Activated CD4-positive, alpha-beta T cell treated with anti-CD3 and anti-CD28 coated beads, Interleukin-2, amount 50 U/mL, for 24 hours (primary cell): Measurements from ENCODE around the gene PEX11B.

ENCODE experiments used
- DNase-seq, 2 donors: peaks; one replicate each; pipeline ENCODE4 v3.0.0-alpha.2; 2020; ENCODE audit warnings: low read depth in 1 of 2, low spot score in 1 of 2

The PEX11B gene

GRCh38 chr1:145918144-145918991 lies at the start of gene PEX11B:
Gene PEX11B, minus strand, starts transcription at chr1:145918717. Its CDS starts 29 bp downstream, at chr1:145918688.
- peak; percentile 88 to 91 for DNase-seq

DNA sequence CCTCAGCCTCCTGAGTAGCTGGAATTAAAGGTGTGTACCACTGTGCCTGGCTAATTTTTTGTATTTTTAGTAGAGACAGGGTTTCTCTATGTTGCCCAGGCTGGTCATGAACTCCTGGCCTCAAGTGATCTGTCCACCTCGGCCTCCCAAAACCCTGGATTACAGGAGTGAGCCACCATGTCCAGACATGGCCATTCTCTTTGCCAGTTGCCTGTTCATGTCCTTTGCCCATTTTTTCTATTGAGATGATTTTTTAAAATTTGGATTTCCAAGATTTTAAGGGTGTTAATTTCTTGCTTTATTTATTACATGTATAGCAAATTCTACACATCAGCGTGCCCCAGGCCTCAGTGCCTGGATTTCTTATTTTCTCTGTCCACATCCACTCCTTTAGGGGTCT lies 48.8 kb upstream of the PEX11B start:
- no peak for DNase-seq

GRCh38 chr1:145965119-145965744 lies 46.7 kb upstream of the PEX11B start:
- no peak for DNase-seq

GRCh38 chr1:145964328-145965118 lies 46.0 kb upstream of the PEX11B start, which contains the start of the genes ANKRD34A and POLR3GL:
Gene ANKRD34A, minus strand, starts transcription at chr1:145964575. Its CDS starts 2,816 bp downstream, at chr1:145961759.
Gene POLR3GL, plus strand, starts transcription at chr1:145964690. Its CDS starts 10,176 bp downstream, at chr1:145974866.
- peak; percentile 66 to 93 for DNase-seq

GRCh38 chr1:145963265-145964019 lies 44.9 kb upstream of the PEX11B start:
- no peak for DNase-seq

GRCh38 chr1:145962157-145963102 lies 43.9 kb upstream of the PEX11B start:
- no peak for DNase-seq

DNA sequence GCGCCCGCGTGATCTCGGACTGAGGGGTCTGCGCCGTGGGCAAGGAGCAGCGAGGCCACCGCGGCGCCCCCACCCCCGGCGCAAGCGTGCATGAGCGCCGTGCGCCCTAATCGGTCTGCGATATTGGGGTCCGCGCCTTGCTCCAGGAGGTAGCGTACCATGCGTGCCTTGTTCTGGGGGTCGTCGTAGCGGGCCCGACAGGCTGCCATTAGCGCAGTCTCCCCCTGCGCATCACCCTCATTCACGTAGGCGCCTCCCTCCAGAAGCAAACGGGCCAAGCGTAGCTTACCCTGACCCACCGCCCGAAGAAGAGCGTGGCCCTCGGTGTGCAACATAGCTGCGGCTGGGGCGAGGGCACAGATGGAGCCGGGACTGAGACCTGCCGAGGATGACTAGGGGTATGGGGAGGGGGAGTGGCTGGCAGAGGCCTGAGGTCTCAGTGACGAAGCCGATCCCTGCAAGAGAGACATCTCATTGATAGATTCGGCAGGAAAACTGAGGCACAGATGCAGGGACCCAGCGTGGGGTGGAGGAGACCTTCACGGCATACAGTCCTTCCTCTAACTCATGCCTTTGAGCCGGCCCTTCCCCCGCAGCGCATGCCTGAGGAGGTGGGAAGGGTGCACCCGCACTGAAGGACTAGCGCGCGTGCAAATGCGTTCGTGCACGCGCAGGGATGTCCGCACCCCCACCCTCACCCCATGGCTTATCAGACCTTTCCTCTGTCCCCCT lies 43.1 kb upstream of the PEX11B start:
- peak; percentile 25 to 60 for DNase-seq

- no peak for DNase-seq
Observed at GRCh38 chr1:145961109-145961424, 42.5 kb upstream of the PEX11B start.

GRCh38 chr1:145960468-145961108 lies 42.1 kb upstream of the PEX11B start:
- no peak for DNase-seq

DNA sequence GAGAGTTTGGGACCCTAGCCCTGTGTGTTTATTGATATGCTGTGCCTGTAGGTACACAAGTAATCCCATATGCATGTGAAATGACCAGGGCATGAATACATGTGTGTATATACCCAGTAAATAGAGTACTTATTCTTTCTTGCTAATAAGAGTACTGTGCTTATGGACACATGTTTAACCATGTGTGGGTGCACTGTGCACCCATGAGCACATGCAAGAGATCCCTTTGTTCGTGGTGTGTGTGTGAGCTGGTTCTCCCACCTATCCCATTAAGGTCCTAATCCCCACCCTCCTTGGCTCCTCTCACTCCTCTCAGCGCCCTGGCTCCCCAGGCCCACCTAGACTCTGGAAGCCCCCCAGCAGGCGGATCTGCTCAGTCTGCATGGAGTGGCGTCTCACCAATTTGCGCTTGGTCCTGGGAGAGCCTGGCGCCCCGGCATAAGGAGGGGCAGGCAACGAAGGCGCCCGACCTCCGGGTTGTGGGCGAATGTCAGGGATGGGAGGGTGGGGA lies 41.5 kb upstream of the PEX11B start:
- DNase-seq = no peak

GRCh38 chr1:145959333-145959732 lies 40.8 kb upstream of the PEX11B start:
- DNase-seq = no peak

- no peak for DNase-seq
Observed at GRCh38 chr1:145958734-145959133, 40.2 kb upstream of the PEX11B start.

DNA sequence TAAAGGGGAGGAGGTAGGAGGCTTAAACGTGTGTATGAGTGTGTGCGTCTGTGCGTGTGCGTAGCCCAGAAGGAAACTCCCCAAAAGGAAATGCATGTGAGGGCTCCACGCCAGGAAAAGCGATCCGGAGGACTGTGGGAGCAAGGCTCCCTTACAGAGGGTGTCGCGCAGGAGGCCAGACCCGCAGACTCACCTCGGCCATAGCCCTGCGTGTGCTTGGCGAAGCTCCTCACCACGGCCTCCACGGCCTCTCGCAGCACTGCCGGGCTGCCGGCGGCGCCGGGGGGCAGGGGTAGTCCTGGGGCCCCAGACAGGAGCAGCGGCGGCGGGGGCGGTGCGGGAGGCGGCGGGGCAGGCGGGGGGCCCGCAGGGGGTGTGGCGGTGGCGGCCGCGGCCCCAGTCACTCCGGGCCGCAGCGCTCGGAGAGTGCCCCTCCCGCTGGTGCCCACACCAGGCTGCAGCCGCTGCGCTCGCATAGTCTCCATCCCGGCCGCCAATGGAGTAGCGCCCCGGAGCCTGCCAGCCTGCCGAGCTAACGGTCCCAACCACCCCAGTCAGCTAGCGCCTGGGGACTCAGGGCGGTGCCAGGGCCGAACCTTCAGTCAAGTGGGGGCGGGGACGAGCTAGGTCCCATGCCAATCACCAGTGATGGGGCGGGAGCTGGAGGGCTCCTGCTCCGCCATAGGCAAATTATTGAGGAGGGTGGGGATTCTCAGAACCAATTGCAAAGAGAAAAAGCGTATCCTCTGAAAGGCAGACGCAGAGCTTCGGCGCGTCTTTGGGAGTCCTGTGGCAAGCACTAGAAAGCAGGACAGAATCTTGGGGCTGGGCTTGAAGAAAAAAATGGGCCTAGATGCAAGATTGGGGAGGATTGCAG lies 39.2 kb upstream of the PEX11B start, which contains the start of gene LIX1L:
TSS of gene LIX1L (minus strand) at position 575 of the 877 bp plus-strand sequence. CDS start at position 485, 90 bp downstream.
- peak; percentile 82 to 92 for DNase-seq

GRCh38 chr1:145956781-145957442 lies 38.4 kb upstream of the PEX11B start:
- no peak for DNase-seq

DNA sequence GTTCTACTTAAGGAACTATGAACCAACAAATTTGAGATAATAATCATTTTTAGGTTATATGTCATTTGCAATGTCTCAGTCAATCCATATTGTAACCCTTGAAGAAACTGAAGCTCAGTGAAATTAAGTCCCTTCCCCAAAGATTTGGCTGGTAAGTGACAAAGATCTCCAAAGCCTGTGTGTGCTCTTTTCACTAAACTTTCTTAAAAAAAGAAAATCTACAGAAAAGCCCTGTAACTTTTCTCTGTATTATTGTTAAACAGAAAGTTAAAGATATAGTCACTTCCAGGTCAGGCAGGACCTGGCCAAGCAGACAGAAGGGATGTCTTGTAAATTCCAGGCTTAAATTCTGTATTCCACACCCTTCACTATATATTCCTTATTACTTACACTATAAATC lies 37.8 kb upstream of the PEX11B start:
- no peak for DNase-seq

DNA sequence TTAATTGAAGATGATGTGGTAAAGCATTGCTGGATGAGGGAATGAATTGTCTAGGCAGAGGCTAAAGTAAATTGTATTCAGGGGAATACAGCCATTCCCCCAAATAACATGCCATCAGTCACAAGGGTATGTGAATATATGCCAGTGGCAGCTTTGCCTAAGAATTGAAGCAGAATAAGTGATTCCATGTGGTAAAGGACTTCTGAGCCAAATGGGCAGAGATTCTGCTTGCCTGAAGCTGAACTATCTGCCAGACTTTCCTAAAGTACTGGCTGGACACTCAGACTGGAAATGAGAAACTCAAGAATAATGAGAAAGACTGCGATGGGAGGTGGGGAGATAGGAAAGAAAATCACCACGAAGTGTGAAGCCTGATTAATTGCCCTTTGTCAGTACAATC lies 36.9 kb upstream of the PEX11B start:
- no peak for DNase-seq

GRCh38 chr1:145953861-145954260 lies 35.3 kb upstream of the PEX11B start:
- no peak for DNase-seq
